Gastrocnemius medialis (tissue), 4 donors: Measurements from ENCODE around the gene SRP68. TPM values are rescaled to one million over a fixed set of nuclear protein-coding genes. Genes with fewer than 3 reads are reported as not detected.

Experiments used
- ATAC-seq, 2 donors: fragments of 150-250 bp; one replicate each; pipeline ENCODE4 v1.9.1; 2016
- DNase-seq, 2 donors: peaks; one replicate each; pipeline ENCODE4 v3.0.0-alpha.2; 2019
- H3K27ac ChIP-seq, 4 donors: fragments of 200-600 bp; sonication (generic); 1 replicate in 1 of 4; 2 replicates in 3 of 4; pipeline ENCODE4 v1.5.1; 2016 to 2018; ENCODE audit warnings: mild to moderate bottlenecking in 2 of 4, moderate library complexity in 1 of 4
- H3K27me3 ChIP-seq, 3 donors: fragments of 200-600 bp; sonication (generic) in 2 of 3; 1 replicate in 1 of 3; 2 replicates in 2 of 3; pipeline versions ENCODE4 v1.5.1 to v1.6.0; 2016 to 2019; ENCODE audit warnings: mild to moderate bottlenecking in 1 of 3, moderate library complexity in 1 of 3
- H3K36me3 ChIP-seq, 2 donors: fragments of 200-600 bp; sonication (generic) in 1 of 2; one replicate each; pipeline ENCODE4 v1.5.1; 2017 to 2018
- H3K4me1 ChIP-seq, 2 donors: fragments of 200-600 bp; sonication (generic) in 1 of 2; one replicate each; pipeline ENCODE4 v1.5.1; 2016 to 2017; ENCODE audit warnings: mild to moderate bottlenecking in 2 of 2
- H3K4me3 ChIP-seq, 4 donors: fragments of 200-600 bp; sonication (generic) in 3 of 4; 1 replicate in 1 of 4; 2 replicates in 3 of 4; pipeline ENCODE4 v1.5.1; 2016 to 2019; ENCODE audit warnings: mild to moderate bottlenecking in 2 of 4
- H3K9me3 ChIP-seq, 3 donors: fragments of 200-600 bp; sonication (generic) in 2 of 3; 1 replicate in 1 of 3; 2 replicates in 2 of 3; pipeline ENCODE4 v1.5.1; 2016 to 2019
- CTCF ChIP-seq, 5 experiments: fragments of 450-650 bp in 3 of 5; fragments of 200-600 bp in 2 of 5; sonication (generic) in 2 of 5; IDR thresholded peaks in 4 of 5; conservative IDR thresholded peaks in 1 of 5; 1 replicate in 4 of 5; 2 replicates in 1 of 5; pipeline ENCODE4 v1.5.1; 2016 to 2019; ENCODE audit warnings: antibody characterized with exemption in 5 of 5, mild to moderate bottlenecking in 3 of 5, moderate library complexity in 3 of 5
- POLR2A ChIP-seq, 2 donors: fragments of 450-650 bp; IDR thresholded peaks; one replicate each; pipeline ENCODE4 v1.6.1; 2017; ENCODE audit warnings: antibody characterized with exemption in 2 of 2, mild to moderate bottlenecking in 2 of 2, moderate library complexity in 2 of 2
- in situ Hi-C, 4 donors: fragments of 200-750 bp; cut with MboI; loops; one replicate each; pipeline versions ENCODE4 v1.15.0 to v1.8.0; 2017; ENCODE audit warnings: low sequenced_read_pairs in 4 of 4
- intact Hi-C: fragments of 100-400 bp; cut with DNase I; formaldehyde crosslinking; loops from one replicate; pipeline ENCODE4 v1.15.1; 2023; ENCODE audit warnings: low total_unique reads
- microRNA-seq, 2 donors: library from miRNA; unstranded; fragments of <30 nt; microRNA quantifications; one replicate each; pipeline ENCODE4, GENCODE V29; 2016; ENCODE audit warnings: borderline replicate concordance in 2 of 2
- total RNA-seq, 4 donors: library from RNA; depleted of rRNA; stranded (reverse); fragments of >200 nt; gene quantifications; one replicate each; pipeline versions ENCODE4 v1.1.0 to v1.2.3, GENCODE V29; 2016

Gene SRP68
- total RNA-seq, 4 donors from 2014 or later, result 33.0 to 76.7 (median 66.7) TPM

- no peak for TF ChIP-seq CTCF (IDR thresholded peaks at IDR 0.05 in 4 of 5, conservative IDR thresholded peaks at IDR 0.05 in 1 of 5)
- H3K9me3 ChIP-seq, result no peaks in the 10 kb centered on the region
- H3K4me1 ChIP-seq, result no peaks in the 10 kb centered on the region
- intact Hi-C loops, result no loop called here
- ATAC-seq, result no peak
- H3K27ac ChIP-seq, result no peak overlapping the region
- no peaks in the 10 kb centered on the region for H3K27me3 ChIP-seq
- H3K4me3 ChIP-seq, result no peak overlapping the region
- peaks cover 0 to 7% of the 10 kb centered on the region in 2 donors for H3K36me3 ChIP-seq
- no peak for DNase-seq
- in situ Hi-C loops, result no loop called here
These were observed 77.4 kb downstream of the SRP68 start for GRCh38 chr17:75994802-75995370.

- ATAC-seq (no peak), DNase-seq (no peak)
- in situ Hi-C loops (no loop called here), intact Hi-C loops (no loop called here)
- no peaks in the 10 kb centered on the region for H3K9me3 ChIP-seq
- H3K27ac ChIP-seq, result no peak overlapping the region
- TF ChIP-seq POLR2A (IDR thresholded peaks at IDR 0.05), result no peak
- no peak for TF ChIP-seq CTCF (IDR thresholded peaks at IDR 0.05 in 4 of 5, conservative IDR thresholded peaks at IDR 0.05 in 1 of 5)
- no peak overlapping the region for H3K4me3 ChIP-seq
- H3K36me3 ChIP-seq, result peaks cover 0 to 7% of the 10 kb centered on the region in 2 donors
- no peaks in the 10 kb centered on the region for H3K27me3 ChIP-seq
- no peaks in the 10 kb centered on the region for H3K4me1 ChIP-seq
These were observed 80.9 kb downstream of the SRP68 start for GRCh38 chr17:75991396-75991795.

Small RNA genes within 50 kb of the gene (microRNA-seq; reads per million reads assigned to microRNA genes)
- gene MIR6868, result 0.85 to 1.2 reads per million in 2 donors

Other genes starting within 250 kb of the SRP68 start
- gene UNC13D, start 228.1 kb downstream of the SRP68 start, total RNA-seq, result 1 to 10 TPM; 1.3 to 9.4 (median 4.6) TPM
- 100 to 1,000 TPM; 129 to 259 (median 148) TPM for gene WBP2, start 217.2 kb downstream of the SRP68 start, total RNA-seq
- gene TRIM47, start 193.9 kb downstream of the SRP68 start, total RNA-seq, result 10 to 100 TPM in 3 of 4 donors, 1 to 10 TPM in 1; 9.5 to 18.4 (median 15.5) TPM
- gene TRIM65, start 175.6 kb downstream of the SRP68 start, total RNA-seq, result 10 to 100 TPM; 16.5 to 26.1 (median 22.3) TPM
- 10 to 100 TPM; 29.9 to 86.7 (median 53.1) TPM for gene MRPL38, start 167.6 kb downstream of the SRP68 start, total RNA-seq
- gene FBF1, start 131.5 kb downstream of the SRP68 start, total RNA-seq, result 1 to 10 TPM; 2.5 to 6.4 (median 5.8) TPM
- 10 to 100 TPM; 64.8 to 96.6 (median 80.7) TPM for gene ACOX1, start 93.4 kb downstream of the SRP68 start, total RNA-seq
- 1 to 10 TPM; 4.2 to 9.2 (median 6.8) TPM for gene TEN1, start 93.3 kb downstream of the SRP68 start, total RNA-seq
- 1 to 10 TPM in 2 of 4 donors, under 1 TPM in 2; 0.33 to 1.8 (median 1.1) TPM for gene CDK3, start 71.7 kb downstream of the SRP68 start, total RNA-seq
- gene EVPL, start 45.2 kb downstream of the SRP68 start, total RNA-seq, result under 1 TPM in 2 of 4 donors, not detected in 2; 0.02 to 0.07 TPM
- under 1 TPM in 1 of 4 donors, not detected in 3; 0.18 TPM for gene GALR2, start 2.3 kb upstream of the SRP68 start, total RNA-seq
- not detected for gene ZACN, start 6.7 kb upstream of the SRP68 start, total RNA-seq
- gene EXOC7, start 31.3 kb upstream of the SRP68 start, total RNA-seq, result 10 to 100 TPM; 49.5 to 70.7 (median 53.9) TPM
- under 1 TPM in 2 of 4 donors, not detected in 2; 0.16 to 0.62 TPM for gene FOXJ1, start 68.7 kb upstream of the SRP68 start, total RNA-seq
- gene RNF157, start 168.0 kb upstream of the SRP68 start, total RNA-seq, result 100 to 1,000 TPM in 1 of 4 donors, 10 to 100 TPM in 3; 50.5 to 142 (median 85.3) TPM
- gene UBALD2, start 192.8 kb upstream of the SRP68 start, total RNA-seq, result 100 to 1,000 TPM in 1 of 4 donors, 10 to 100 TPM in 3; 28.9 to 151 (median 52.2) TPM
- 1 to 10 TPM in 3 of 4 donors, under 1 TPM in 1; 0.59 to 2.4 (median 1.1) TPM for gene QRICH2, start 235.8 kb upstream of the SRP68 start, total RNA-seq